K562 (cell line): ENCODE data around the gene GGTLC1. TPM values are rescaled to one million over a fixed set of nuclear protein-coding genes. Genes with fewer than 3 reads are reported as not detected.

Experiments
- ATAC-seq: fragments of 200-7000 bp; cut with Tn5 transposase; 3 replicates; pipeline ENCODE4 v1.9.1; 2020; ENCODE audit warnings: moderate library complexity
- BruUV-seq: library from RNA; stranded (reverse); fragments of 400-500 nt; replicated peaks from 2 replicates; lab custom pipeline; 2021; lab: Mats Ljungman, UMichigan
- CTCF ChIA-PET: fragments of 300-600 bp; formaldehyde crosslinking; extraction: SDS; loops from one replicate; lab custom pipeline; 2021; ENCODE audit warnings: low intra/inter-chr PET ratio; lab: Yijun Ruan, JAX
- POLR2A ChIA-PET: fragments of 300-600, 350-650 bp; sonication (Branson Sonifier 250); formaldehyde crosslinking; extraction: SDS; loops from one replicate; lab custom pipeline; 2021; ENCODE audit warnings: antibody characterized with exemption, inconsistent platforms; lab: Yijun Ruan, JAX
- DNase-seq, 4 experiments: peaks; one replicate each; pipeline versions ENCODE4 v3.0.0 to v3.0.0-alpha.2; 2011 to 2018; ENCODE audit warnings: low spot score in 3 of 4, mixed read lengths in 3 of 4; ENCODE audit errors: extremely low read depth in 1 of 4
- FAIRE-seq: peaks from 2 replicates; lab custom pipeline; 2011; peaks lifted over from hg19 to GRCh38; lab: Jason Lieb, UNC
- H2AFZ ChIP-seq: 2 replicates; pipeline ENCODE4 v1.6.0; 2011; ENCODE audit warnings: low read depth, low read length, control low read depth, inconsistent platforms
- H3K27ac ChIP-seq: fragments of 200-600 bp; 3 replicates; pipeline ENCODE4 v1.8.0; 2011; ENCODE audit warnings: low read depth, mild to moderate bottlenecking, control low read depth, inconsistent platforms, low read length, moderate library complexity, mixed read lengths; ENCODE audit errors: extremely low read depth
- H3K27me3 ChIP-seq, 2 experiments: fragments of 300-600 bp in 1 of 2; 2 replicates in 1 of 2; 3 replicates in 1 of 2; pipeline versions ENCODE4 v1.6.0 to v1.8.0; 2011; ENCODE audit warnings: inconsistent platforms in 2 of 2, low read length in 2 of 2, mild to moderate bottlenecking in 1 of 2, mixed read lengths in 1 of 2, moderate library complexity in 1 of 2; ENCODE audit not compliant: control insufficient read depth in 2 of 2, insufficient read depth in 2 of 2
- H3K36me3 ChIP-seq: fragments of 300-600 bp; 3 replicates; pipeline ENCODE4 v1.8.0; 2011; ENCODE audit warnings: mild to moderate bottlenecking, low read length, inconsistent platforms; ENCODE audit not compliant: control insufficient read depth, insufficient read depth
- H3K4me1 ChIP-seq, 2 experiments: fragments of 200-600 bp in 1 of 2; replicated peaks in 1 of 2; 2 replicates in 1 of 2; 3 replicates in 1 of 2; pipeline versions ENCODE4 v1.5.1 to v1.8.0; 2011; ENCODE audit warnings: inconsistent platforms in 2 of 2, low read length in 2 of 2, mild to moderate bottlenecking in 1 of 2, mixed read lengths in 1 of 2, moderate library complexity in 1 of 2; ENCODE audit not compliant: control insufficient read depth in 2 of 2, insufficient read depth in 2 of 2
- H3K4me2 ChIP-seq: 2 replicates; pipeline ENCODE4 v1.6.1; 2011; ENCODE audit warnings: low read length, control low read depth, inconsistent platforms, mixed read lengths; ENCODE audit not compliant: insufficient read depth
- H3K4me3 ChIP-seq: fragments of 200-600 bp; sonication (generic), shearing (Covaris generic); 2 replicates; pipeline ENCODE4 v1.5.1; 2016; ENCODE audit warnings: control low read depth, inconsistent platforms
- H3K79me2 ChIP-seq: fragments of 200-600 bp; 3 replicates; pipeline ENCODE4 v1.8.0; 2011; ENCODE audit warnings: low read length, inconsistent platforms; ENCODE audit not compliant: control insufficient read depth, insufficient read depth
- H3K9ac ChIP-seq, 2 experiments: 2 replicates each; pipeline versions ENCODE4 v1.6.0 to v1.6.1; 2011; ENCODE audit warnings: low read depth in 2 of 2, low read length in 2 of 2, control low read depth in 1 of 2, inconsistent platforms in 1 of 2, mild to moderate bottlenecking in 1 of 2, mixed read lengths in 1 of 2; ENCODE audit not compliant: insufficient read depth in 1 of 2
- H3K9me1 ChIP-seq: one replicate; pipeline ENCODE4 v1.6.0; 2011; ENCODE audit warnings: inconsistent platforms, mild to moderate bottlenecking, low read length, moderate library complexity; ENCODE audit not compliant: control insufficient read depth, insufficient read depth
- H3K9me3 ChIP-seq: replicated peaks from 2 replicates; pipeline ENCODE4 v1.5.1; 2011; ENCODE audit warnings: low read depth, low read length, inconsistent platforms; ENCODE audit not compliant: control insufficient read depth, insufficient read depth
- H4K20me1 ChIP-seq: replicated peaks from 2 replicates; pipeline ENCODE4 v1.6.1; 2011; ENCODE audit warnings: low read length, inconsistent platforms, mixed read lengths; ENCODE audit not compliant: control insufficient read depth, insufficient read depth
- CCAR2 ChIP-seq: fragments of 200-400 bp; formaldehyde crosslinking; IDR thresholded peaks from 2 replicates; pipeline ENCODE4 v1.6.1; 2017; ENCODE audit warnings: mild to moderate bottlenecking, low read depth, low read length
- E2F1 ChIP-seq: sonication (generic); formaldehyde crosslinking; IDR thresholded peaks from 2 replicates; pipeline ENCODE4 v1.8.1; 2023; ENCODE audit warnings: mild to moderate bottlenecking, missing genetic modification reagents, moderate library complexity
- FOXP1 ChIP-seq: sonication (generic); formaldehyde crosslinking; IDR thresholded peaks from 2 replicates; pipeline ENCODE4 v1.8.0; 2022; ENCODE audit warnings: mild to moderate bottlenecking, missing genetic modification reagents
- HOMEZ ChIP-seq: fragments of 250-450 bp; sonication (Bioruptor Pico); IDR thresholded peaks from 2 replicates; pipeline ENCODE4 v1.4.0; 2020; ENCODE audit warnings: mild to moderate bottlenecking, moderate library complexity
- KLF13 ChIP-seq: fragments of 450-650 bp; IDR thresholded peaks from 2 replicates; pipeline ENCODE4 v1.6.1; 2016; ENCODE audit warnings: missing genetic modification characterization, low read depth, mild to moderate bottlenecking, missing compliant biosample characterization, moderate library complexity, borderline replicate concordance
- PHB2 ChIP-seq: fragments of 450-650 bp; IDR thresholded peaks from 2 replicates; pipeline ENCODE4 v1.6.1; 2017; ENCODE audit warnings: low read depth
- PML ChIP-seq: IDR thresholded peaks from 2 replicates; pipeline ENCODE4 v1.6.1; 2012; ENCODE audit warnings: low read length, inconsistent platforms
- PURB ChIP-seq: sonication (generic); formaldehyde crosslinking; IDR thresholded peaks from 2 replicates; pipeline ENCODE4 v1.9.0; 2021; ENCODE audit warnings: low read depth, mild to moderate bottlenecking, missing genetic modification reagents
- RFX5 ChIP-seq: IDR thresholded peaks from 2 replicates; pipeline ENCODE4 v1.6.1; 2011; ENCODE audit warnings: low read depth, mild to moderate bottlenecking, improper control_type of control experiment, low read length
- SPI1 ChIP-seq: IDR thresholded peaks from 2 replicates; pipeline ENCODE4 v1.6.1; 2011; ENCODE audit warnings: low read depth, low read length, control low read depth, borderline replicate concordance
- THRA ChIP-seq: fragments of 450-650 bp; IDR thresholded peaks from 2 replicates; pipeline ENCODE4 v1.6.1; 2017; ENCODE audit warnings: mild to moderate bottlenecking, moderate library complexity
- ZBTB5 ChIP-seq: fragments of 450-650 bp; IDR thresholded peaks from 2 replicates; pipeline ENCODE4 v1.6.1; 2017; ENCODE audit warnings: antibody characterized with exemption
- ZFX ChIP-seq: sonication (generic); formaldehyde crosslinking; IDR thresholded peaks from 2 replicates; pipeline ENCODE4 v1.8.0; 2022; ENCODE audit warnings: mild to moderate bottlenecking, missing genetic modification reagents, moderate library complexity
- ZNF143 ChIP-seq: sonication (generic); formaldehyde crosslinking; IDR thresholded peaks from 2 replicates; pipeline ENCODE4 v1.9.0; 2022; ENCODE audit warnings: mild to moderate bottlenecking, missing genetic modification reagents
- ZNF175 ChIP-seq: fragments of 200-800 bp; sonication (Bioruptor generic); IDR thresholded peaks from 2 replicates; pipeline ENCODE4 v1.6.1; 2016; ENCODE audit warnings: low read depth, mild to moderate bottlenecking, missing genetic modification characterization, missing compliant biosample characterization
- ZNF41 ChIP-seq: fragments of 250-450 bp; sonication (Bioruptor Pico); conservative IDR thresholded peaks from 2 replicates; pipeline ENCODE4 v1.4.0; 2020; ENCODE audit warnings: mild to moderate bottlenecking
- WGBS: fragments of 100-300 bp; shearing (Covaris generic); methylation state at CpG from one replicate; pipeline ENCODE4 v1.1.6; 2016; ENCODE audit warnings: low coverage, mixed read lengths; ENCODE audit not compliant: insufficient coverage; ENCODE audit errors: missing lambda C conversion rate; 5-methylcytosine and 5-hydroxymethylcytosine counted together
- in situ Hi-C: fragments of 300-500 bp; cut with MboI; formaldehyde crosslinking; loops from 4 replicates; pipeline ENCODE4 v1.15.0; 2018; ENCODE audit warnings: inconsistent platforms, mixed read lengths
- intact Hi-C: fragments of 100-400 bp; cut with micrococcal nuclease; formaldehyde crosslinking; loops from 2 replicates; pipeline ENCODE4 v1.14.2; 2022
- polyA plus RNA-seq, 8 experiments: library from polyadenylated mRNA; depleted of rRNA in 4 of 8; stranded (reverse) in 5 of 8; unstranded in 3 of 8; fragments of >200 nt; fragmentation: Nextera tagmentation in 2 of 8; fragmentation: Illumina TruSeq in 1 of 8; extraction: Ambion mirVana in 2 of 8; extraction: Trizol in 1 of 8; gene quantifications; 2 replicates each; pipeline versions ENCODE4 v1.2.1 to v1.2.3, GENCODE V29; 2011 to 2014; ENCODE audit warnings: inconsistent platforms in 1 of 8, missing spikeins in 1 of 8
- total RNA-seq, 7 experiments: library from RNA; depleted of rRNA in 6 of 7; stranded (reverse); fragments of >200 nt in 6 of 7; fragmentation: Illumina TruSeq in 2 of 7; extraction: Trizol in 2 of 7; gene quantifications; 2 replicates each; pipeline versions ENCODE4 v1.2.1 to v1.2.3, GENCODE V29; 2011 to 2021; ENCODE audit warnings: low replicate concordance in 1 of 7

The GGTLC1 gene
- total and polyA plus RNA-seq, 9 of the 15 experiments (the other 6 are each of a cell fraction or from before 2014, with no cell fraction given), result not detected

GRCh38 chr20:23963941-23964340 is 24.6 kb downstream of the GGTLC1 start:
- DNase-seq (no peak), FAIRE-seq (no peak), ATAC-seq (no peak)
- Histone ChIP-seq H3K9me3 (no peaks in the 10 kb centered on the region), H3K36me3 (no peaks in the 10 kb centered on the region), H3K9me1 (no peaks in the 10 kb centered on the region), H3K4me2 (no peak overlapping the region), H4K20me1 (no peaks in the 10 kb centered on the region), H2AFZ (no peak overlapping the region), H3K27ac (no peak overlapping the region), H3K27me3 (no peaks in the 10 kb centered on the region), H3K4me1 (no peaks in the 10 kb centered on the region), H3K4me3 (no peak overlapping the region), H3K9ac (no peak overlapping the region), H3K79me2 (no peaks in the 10 kb centered on the region)
- in situ Hi-C loops (no loop called here), intact Hi-C loops (no loop called here)
- TF ChIP-seq HOMEZ (no peak), CCAR2 (no peak), PURB (no peak), ZNF143 (no peak), ZFX (CRISPR knock-in tag) (no peak), ZBTB5 (no peak), E2F1 (CRISPR knock-in tag) (no peak), SPI1 (no peak), PML (no peak), PHB2 (no peak), RFX5 (no peak), ZNF175 (no peak), THRA (no peak), KLF13 (tag) (no peak), FOXP1 (CRISPR knock-in tag) (no peak), ZNF41 (CRISPR knock-in tag) (no peak)
- WGBS, result 0% methylated on average over 1 of the region's 1 CpG
- ChIA-PET CTCF (no interaction called here), POLR2A (no interaction called here)
- no TSS peak for BruUV-seq
